ENCODE data around the gene KLK10.

Gene KLK10

GRCh38 chr19:50968716-50969412 is 50.6 kb downstream of the KLK10 start:
- no peak for DNase-seq (ENCODE audit: low read depth in 2 of 2)

DNA sequence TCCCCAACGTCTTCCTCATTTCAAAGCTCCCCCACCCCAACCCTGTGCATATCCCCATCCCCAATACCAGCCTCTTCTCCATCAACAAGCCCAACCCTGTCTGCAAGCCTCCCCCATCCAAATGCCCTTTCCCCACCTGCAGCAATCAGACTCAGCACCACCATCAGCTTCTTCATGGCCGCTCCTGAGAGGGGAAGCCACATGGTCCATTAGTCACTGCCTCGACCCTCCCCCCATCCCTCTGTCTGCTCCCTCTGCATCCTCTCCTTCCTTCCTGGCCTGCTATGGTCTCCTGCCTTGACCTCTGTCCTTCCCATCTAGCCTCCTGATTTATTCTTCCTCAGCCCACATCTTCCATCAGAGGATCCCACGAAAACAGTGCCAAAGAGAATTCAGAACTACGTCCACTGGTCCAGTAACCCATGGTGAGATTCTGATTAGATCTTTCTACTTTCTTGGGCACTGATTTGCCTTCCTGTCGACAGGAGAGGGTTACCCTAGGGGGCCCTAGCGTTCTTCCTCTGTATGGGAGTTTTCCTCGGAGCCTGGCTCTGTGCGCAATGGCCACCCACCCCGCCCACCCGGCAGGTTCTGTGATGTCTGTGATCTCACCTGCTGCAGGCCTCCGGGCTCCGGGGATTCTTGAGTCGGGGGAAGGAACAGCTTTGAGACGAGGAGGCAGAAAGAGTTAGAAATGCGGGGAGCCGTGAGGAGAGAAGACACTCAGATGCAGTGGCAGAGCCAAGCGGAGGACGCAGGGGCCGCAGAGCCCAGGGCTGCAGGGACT is 51.4 kb downstream of the KLK10 start:
- DNase-seq (ENCODE audit: low read depth in 2 of 2) = no peak

DNA sequence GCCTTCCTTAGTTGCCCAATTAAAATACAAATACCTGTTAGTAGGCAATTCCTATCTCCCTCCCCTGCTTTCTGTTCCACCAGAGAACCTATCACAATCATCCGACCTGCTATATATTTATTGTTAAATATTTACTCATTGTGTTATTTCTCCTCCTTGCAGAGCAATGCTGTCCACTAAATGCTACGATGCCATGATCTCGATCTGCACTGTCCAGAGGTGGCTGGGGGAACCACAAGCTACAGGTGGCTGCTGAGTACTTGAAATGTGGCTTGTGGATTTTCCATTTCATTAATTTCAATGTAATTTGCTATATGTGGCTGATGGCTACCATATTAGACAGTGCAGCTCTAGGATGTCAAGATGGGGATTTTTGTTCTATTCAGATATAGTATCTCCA is 55.2 kb downstream of the KLK10 start:
- DNase-seq (ENCODE audit: low read depth in 2 of 2) = no peak

GRCh38 chr19:50963381-50963780 is 56.1 kb downstream of the KLK10 start:
- DNase-seq (ENCODE audit: low read depth in 2 of 2) = no peak
